GM12878 (cell line): Measurements from ENCODE around the gene TMPRSS6. TPM values are rescaled to one million over a fixed set of nuclear protein-coding genes. Genes with fewer than 3 reads are reported as not detected.
A peak's percentile ranks its signal among the peaks of the same experiment; 100 is the strongest.

ENCODE experiments used
- ATF7 ChIP-seq: fragments of 450-650 bp; IDR thresholded peaks from 2 replicates; pipeline ENCODE4 v1.6.1; 2016; ENCODE audit warnings: low read depth, mild to moderate bottlenecking
- CHD2 ChIP-seq: IDR thresholded peaks from 2 replicates; pipeline ENCODE4 v1.6.1; 2011; ENCODE audit warnings: low read depth, low read length, improper control_type of control experiment, borderline replicate concordance
- CREB1 ChIP-seq: IDR thresholded peaks from 2 replicates; pipeline ENCODE4 v1.6.1; 2012; ENCODE audit warnings: low read depth, mild to moderate bottlenecking, inconsistent platforms
- CREM ChIP-seq: IDR thresholded peaks from 2 replicates; pipeline ENCODE4 v1.6.1; 2014; ENCODE audit warnings: antibody characterized with exemption, low read depth
- CTCF ChIP-seq, 3 experiments: IDR thresholded peaks in 2 of 3; conservative IDR thresholded peaks in 1 of 3; 2 replicates each; pipeline ENCODE4 v1.5.1; 2011; ENCODE audit warnings: low read depth in 3 of 3, low read length in 3 of 3, mild to moderate bottlenecking in 3 of 3, control low read depth in 2 of 3, moderate library complexity in 2 of 3, inconsistent platforms in 1 of 3, mixed read lengths in 1 of 3; ENCODE audit not compliant: control insufficient read depth in 2 of 3, insufficient read depth in 1 of 3; ENCODE audit errors: extremely low read depth in 1 of 3
- KLF5 ChIP-seq: fragments of 450-650 bp; IDR thresholded peaks from 2 replicates; pipeline ENCODE4 v1.6.1; 2014; ENCODE audit warnings: mild to moderate bottlenecking; ENCODE audit not compliant: partially characterized antibody
- NBN ChIP-seq: fragments of 450-650 bp; IDR thresholded peaks from 2 replicates; pipeline ENCODE4 v1.6.1; 2016
- PAX5 ChIP-seq: IDR thresholded peaks from 2 replicates; pipeline ENCODE4 v1.6.1; 2011; ENCODE audit warnings: low read depth, low read length, borderline replicate concordance
- POU2F2 ChIP-seq: IDR thresholded peaks from 3 replicates; pipeline ENCODE4 v1.6.1; 2011; ENCODE audit warnings: low read depth, mild to moderate bottlenecking, low read length, borderline replicate concordance
- SP1 ChIP-seq: IDR thresholded peaks from one replicate; pipeline ENCODE4 v1.6.1; 2011; ENCODE audit warnings: low read depth, low read length
- SUPT20H ChIP-seq: IDR thresholded peaks from 2 replicates; pipeline ENCODE4 v1.6.1; 2011; ENCODE audit warnings: low read depth, mild to moderate bottlenecking, low read length, moderate library complexity, borderline replicate concordance; ENCODE audit not compliant: control insufficient read depth
- TCF12 ChIP-seq: IDR thresholded peaks from 2 replicates; pipeline ENCODE4 v1.6.1; 2011; ENCODE audit warnings: low read depth, mild to moderate bottlenecking, low read length
- YY1 ChIP-seq: IDR thresholded peaks from 2 replicates; pipeline ENCODE4 v1.6.1; 2011; ENCODE audit warnings: low read depth, mild to moderate bottlenecking, low read length
- ZBED1 ChIP-seq: IDR thresholded peaks from 2 replicates; pipeline ENCODE4 v1.6.1; 2016; ENCODE audit warnings: borderline replicate concordance
- ZNF687 ChIP-seq: fragments of 450-650 bp; IDR thresholded peaks from 2 replicates; pipeline ENCODE4 v1.6.1; 2017; ENCODE audit warnings: mild to moderate bottlenecking, moderate library complexity
- polyA plus RNA-seq, 11 experiments: library from polyadenylated mRNA; depleted of rRNA in 4 of 11; unstranded in 6 of 11; stranded (reverse) in 5 of 11; fragments of >200 nt; fragmentation: Nextera tagmentation in 4 of 11; fragmentation: Illumina TruSeq in 1 of 11; extraction: Ambion mirVana in 4 of 11; extraction: Trizol in 1 of 11; gene quantifications; 1 replicate in 1 of 11; 2 replicates in 10 of 11; pipeline versions ENCODE4 v1.2.1 to v1.2.3, GENCODE V29; 2011 to 2016; ENCODE audit warnings: inconsistent platforms in 2 of 11, missing spikeins in 2 of 11, low read depth in 1 of 11
- total RNA-seq, 4 experiments: library from RNA; depleted of rRNA in 3 of 4; stranded (reverse); fragments of >200 nt in 3 of 4; fragmentation: Illumina TruSeq in 1 of 4; extraction: Trizol in 1 of 4; gene quantifications; 2 replicates each; pipeline versions ENCODE4 v1.2.1 to v1.2.3, GENCODE V29; 2013 to 2021
- TF ChIP-seq, protein P1 (sequence below): fragments of 450-650 bp; IDR thresholded peaks from 2 replicates; pipeline ENCODE4 v1.6.1; 2016; ENCODE audit warnings: mild to moderate bottlenecking
- TF ChIP-seq, protein P2 (sequence below): fragments of 150-350 bp; IDR thresholded peaks from 2 replicates; pipeline ENCODE4 v1.6.1; 2016; ENCODE audit warnings: low read depth, low read length
- TF ChIP-seq, protein P3 (sequence below): fragments of 450-650 bp; IDR thresholded peaks from 2 replicates; pipeline ENCODE4 v1.6.1; 2016; ENCODE audit warnings: mild to moderate bottlenecking

Gene TMPRSS6
- total and polyA plus RNA-seq, 10 of the 15 experiments (the other 5 are each of a cell fraction or from before 2014, with no cell fraction given), result 0.06 to 0.69 (median 0.19) TPM; not detected in 6

DNA sequence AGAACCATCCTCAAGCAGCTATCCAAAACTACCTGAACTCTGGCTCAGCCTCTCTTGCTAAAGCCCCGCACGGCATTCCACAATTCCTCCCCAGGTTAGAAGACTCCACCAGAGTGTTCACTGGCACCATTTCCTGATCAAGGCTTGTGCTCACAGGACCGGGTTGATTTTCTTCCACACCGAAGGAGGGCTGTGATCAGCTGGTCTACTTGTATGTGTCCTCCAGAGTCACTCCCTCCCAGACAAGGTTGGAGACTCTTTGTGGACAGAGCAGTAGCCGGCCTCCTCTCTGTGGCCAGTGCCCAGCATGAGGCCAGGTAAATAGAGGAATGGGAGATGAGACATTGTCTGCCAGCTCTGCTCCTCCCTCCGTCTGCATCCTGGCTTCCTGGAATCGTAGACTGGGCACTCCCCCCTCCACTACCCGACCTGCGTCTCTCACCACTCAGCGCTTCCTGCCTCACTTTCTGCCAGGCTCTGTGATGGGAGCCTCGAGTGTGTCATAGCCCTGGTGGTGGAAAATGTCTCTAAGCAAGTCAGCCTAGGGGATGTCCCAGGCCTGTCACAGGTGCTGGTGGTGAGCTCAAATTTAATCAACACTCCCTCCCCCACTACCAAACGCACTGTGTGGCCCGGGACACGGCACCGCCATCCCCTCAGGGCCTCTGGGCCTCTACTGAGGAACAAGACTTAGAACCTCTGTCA lies 12.5 kb upstream of the TMPRSS6 start (continued):
- TF ChIP-seq ZBED1 (no peak), POU2F2 (peak; percentile 16; the same call in 1 of the 3 replicates), TCF12 (peak; percentile 81; the same call in 1 of the 2 replicates), CREB1 (0 out of 2 replicates have a peak, but pooled peaks have one; percentile 58), CTCF (IDR thresholded peaks at IDR 0.05 in 2 of 3, conservative IDR thresholded peaks at IDR 0.05 in 1 of 3; ENCODE audit: control insufficient read depth in 2 of 3, extremely low read depth in 1 of 3, insufficient read depth in 1 of 3, low read depth in 3 of 3, low read length in 3 of 3) (peak in 2 of 3 experiments; percentile 9 to 16; a peak in 1 of 6 replicates), KLF5 (no peak), YY1 (peak; percentile 69), PAX5 (peak; percentile 40; the same call in 1 of the 2 replicates), NBN (peak; percentile 76; the same call in 1 of the 2 replicates), CHD2 (peak; percentile 71), ATF7 (peak; percentile 82), CREM (peak; percentile 64; the same call in 1 of the 2 replicates), SUPT20H (no peak), ZNF687 (peak; percentile 53), SP1 (peak; percentile 65)
- TF ChIP-seq, protein P1, sequence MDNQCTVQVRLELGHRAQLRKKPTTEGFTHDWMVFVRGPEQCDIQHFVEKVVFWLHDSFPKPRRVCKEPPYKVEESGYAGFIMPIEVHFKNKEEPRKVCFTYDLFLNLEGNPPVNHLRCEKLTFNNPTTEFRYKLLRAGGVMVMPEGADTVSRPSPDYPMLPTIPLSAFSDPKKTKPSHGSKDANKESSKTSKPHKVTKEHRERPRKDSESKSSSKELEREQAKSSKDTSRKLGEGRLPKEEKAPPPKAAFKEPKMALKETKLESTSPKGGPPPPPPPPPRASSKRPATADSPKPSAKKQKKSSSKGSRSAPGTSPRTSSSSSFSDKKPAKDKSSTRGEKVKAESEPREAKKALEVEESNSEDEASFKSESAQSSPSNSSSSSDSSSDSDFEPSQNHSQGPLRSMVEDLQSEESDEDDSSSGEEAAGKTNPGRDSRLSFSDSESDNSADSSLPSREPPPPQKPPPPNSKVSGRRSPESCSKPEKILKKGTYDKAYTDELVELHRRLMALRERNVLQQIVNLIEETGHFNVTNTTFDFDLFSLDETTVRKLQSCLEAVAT, result peak; percentile 66
- TF ChIP-seq, protein P2, sequence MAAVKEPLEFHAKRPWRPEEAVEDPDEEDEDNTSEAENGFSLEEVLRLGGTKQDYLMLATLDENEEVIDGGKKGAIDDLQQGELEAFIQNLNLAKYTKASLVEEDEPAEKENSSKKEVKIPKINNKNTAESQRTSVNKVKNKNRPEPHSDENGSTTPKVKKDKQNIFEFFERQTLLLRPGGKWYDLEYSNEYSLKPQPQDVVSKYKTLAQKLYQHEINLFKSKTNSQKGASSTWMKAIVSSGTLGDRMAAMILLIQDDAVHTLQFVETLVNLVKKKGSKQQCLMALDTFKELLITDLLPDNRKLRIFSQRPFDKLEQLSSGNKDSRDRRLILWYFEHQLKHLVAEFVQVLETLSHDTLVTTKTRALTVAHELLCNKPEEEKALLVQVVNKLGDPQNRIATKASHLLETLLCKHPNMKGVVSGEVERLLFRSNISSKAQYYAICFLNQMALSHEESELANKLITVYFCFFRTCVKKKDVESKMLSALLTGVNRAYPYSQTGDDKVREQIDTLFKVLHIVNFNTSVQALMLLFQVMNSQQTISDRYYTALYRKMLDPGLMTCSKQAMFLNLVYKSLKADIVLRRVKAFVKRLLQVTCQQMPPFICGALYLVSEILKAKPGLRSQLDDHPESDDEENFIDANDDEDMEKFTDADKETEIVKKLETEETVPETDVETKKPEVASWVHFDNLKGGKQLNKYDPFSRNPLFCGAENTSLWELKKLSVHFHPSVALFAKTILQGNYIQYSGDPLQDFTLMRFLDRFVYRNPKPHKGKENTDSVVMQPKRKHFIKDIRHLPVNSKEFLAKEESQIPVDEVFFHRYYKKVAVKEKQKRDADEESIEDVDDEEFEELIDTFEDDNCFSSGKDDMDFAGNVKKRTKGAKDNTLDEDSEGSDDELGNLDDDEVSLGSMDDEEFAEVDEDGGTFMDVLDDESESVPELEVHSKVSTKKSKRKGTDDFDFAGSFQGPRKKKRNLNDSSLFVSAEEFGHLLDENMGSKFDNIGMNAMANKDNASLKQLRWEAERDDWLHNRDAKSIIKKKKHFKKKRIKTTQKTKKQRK, result no peak
- TF ChIP-seq, protein P3, sequence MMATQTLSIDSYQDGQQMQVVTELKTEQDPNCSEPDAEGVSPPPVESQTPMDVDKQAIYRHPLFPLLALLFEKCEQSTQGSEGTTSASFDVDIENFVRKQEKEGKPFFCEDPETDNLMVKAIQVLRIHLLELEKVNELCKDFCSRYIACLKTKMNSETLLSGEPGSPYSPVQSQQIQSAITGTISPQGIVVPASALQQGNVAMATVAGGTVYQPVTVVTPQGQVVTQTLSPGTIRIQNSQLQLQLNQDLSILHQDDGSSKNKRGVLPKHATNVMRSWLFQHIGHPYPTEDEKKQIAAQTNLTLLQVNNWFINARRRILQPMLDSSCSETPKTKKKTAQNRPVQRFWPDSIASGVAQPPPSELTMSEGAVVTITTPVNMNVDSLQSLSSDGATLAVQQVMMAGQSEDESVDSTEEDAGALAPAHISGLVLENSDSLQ, result peak; percentile 77
